ENCODE measurements around the gene CYP8B1. TPM values are rescaled to one million over a fixed set of nuclear protein-coding genes. Genes with fewer than 3 reads are reported as not detected.

The CYP8B1 gene
- total RNA-seq, 1 donor from 2014 or later: not detected

GRCh38 chr3:42829628-42830436, 45.8 kb downstream of the CYP8B1 start:
- DNase-seq: no peak
- no peak overlapping the region for H3K27ac ChIP-seq (replicated peaks)
- intact Hi-C loops (cut with micrococcal nuclease): loop anchor here (5.0 to 10.0 kb wide), 2 partner anchors 45 to 57 kb away; no protein-coding TSS in a partner anchor
- no peak overlapping the region for H3K4me3 ChIP-seq
- no peak for TF ChIP-seq CTCF (IDR thresholded peaks at IDR 0.05; ENCODE audit: borderline replicate concordance)
- no peaks in the 10 kb centered on the region for H3K4me1 ChIP-seq
- no peaks in the 10 kb centered on the region for H3K36me3 ChIP-seq
- no peaks in the 10 kb centered on the region for H3K27me3 ChIP-seq (ENCODE audit: low read depth)
- no peaks in the 10 kb centered on the region for H3K9me3 ChIP-seq (replicated peaks)

GRCh38 chr3:42829083-42829627, 46.5 kb downstream of the CYP8B1 start:
- H3K4me1 ChIP-seq: no peaks in the 10 kb centered on the region
- no peaks in the 10 kb centered on the region for H3K9me3 ChIP-seq (replicated peaks)
- no peak overlapping the region for H3K27ac ChIP-seq (replicated peaks)
- DNase-seq: no peak
- intact Hi-C loops (cut with micrococcal nuclease): loop anchor here (5.0 kb wide), 1 partner anchor 58 kb away; no protein-coding TSS in a partner anchor
- TF ChIP-seq CTCF (IDR thresholded peaks at IDR 0.05; ENCODE audit: borderline replicate concordance): no peak
- no peaks in the 10 kb centered on the region for H3K36me3 ChIP-seq
- no peaks in the 10 kb centered on the region for H3K27me3 ChIP-seq (ENCODE audit: low read depth)
- no peak overlapping the region for H3K4me3 ChIP-seq

GRCh38 chr3:42827654-42828053, 48.0 kb downstream of the CYP8B1 start:
- intact Hi-C loops (cut with micrococcal nuclease): loop anchor here (5.0 kb wide), 1 partner anchor 60 kb away; no protein-coding TSS in a partner anchor
- no peak for TF ChIP-seq CTCF (IDR thresholded peaks at IDR 0.05; ENCODE audit: borderline replicate concordance)
- Histone ChIP-seq H3K27ac (replicated peaks) (no peak overlapping the region), H3K27me3 (ENCODE audit: low read depth) (no peaks in the 10 kb centered on the region), H3K4me3 (no peak overlapping the region), H3K36me3 (no peaks in the 10 kb centered on the region), H3K9me3 (replicated peaks) (no peaks in the 10 kb centered on the region), H3K4me1 (no peaks in the 10 kb centered on the region)
- no peak for DNase-seq

GRCh38 chr3:42827023-42827422, 48.7 kb downstream of the CYP8B1 start:
- Histone ChIP-seq H3K27me3 (ENCODE audit: low read depth) (no peaks in the 10 kb centered on the region), H3K36me3 (no peaks in the 10 kb centered on the region), H3K4me1 (no peaks in the 10 kb centered on the region), H3K4me3 (no peak overlapping the region), H3K27ac (replicated peaks) (no peak overlapping the region), H3K9me3 (replicated peaks) (no peaks in the 10 kb centered on the region)
- TF ChIP-seq CTCF (IDR thresholded peaks at IDR 0.05; ENCODE audit: borderline replicate concordance): no peak
- DNase-seq: no peak
- intact Hi-C loops (cut with micrococcal nuclease): loop anchor here (5.0 kb wide), 1 partner anchor 60 kb away; no protein-coding TSS in a partner anchor

- Histone ChIP-seq H3K36me3 (no peaks in the 10 kb centered on the region), H3K4me1 (no peaks in the 10 kb centered on the region), H3K27ac (replicated peaks) (no peak overlapping the region), H3K27me3 (ENCODE audit: low read depth) (no peaks in the 10 kb centered on the region), H3K4me3 (no peak overlapping the region), H3K9me3 (replicated peaks) (no peaks in the 10 kb centered on the region)
- no peak for TF ChIP-seq CTCF (IDR thresholded peaks at IDR 0.05; ENCODE audit: borderline replicate concordance)
- intact Hi-C loops (cut with micrococcal nuclease): loop anchor here (5.0 kb wide), 1 partner anchor 61 kb away; no protein-coding TSS in a partner anchor
- DNase-seq: no peak
These were observed 49.5 kb downstream of the CYP8B1 start for GRCh38 chr3:42826141-42826540.

All from left ventricle myocardium inferior (tissue), 1 donor.